HG03565 (cell line): ENCODE results near the gene CEP135.
A peak's percentile ranks its signal among the peaks of the same experiment; 100 is the strongest.
"Not testable (repeated sequence)": the region's sequence is repeated elsewhere in the genome, so short reads cannot be mapped to it uniquely, and the experiment has no call there.

Experiments
- ATAC-seq: cut with Tn5 transposase; IDR thresholded peaks from one replicate; pipeline ENCODE4 v1.9.1; 2021; ENCODE audit warnings: mild to moderate bottlenecking, moderate library complexity; ENCODE audit not compliant: unreplicated experiment

The CEP135 gene

DNA sequence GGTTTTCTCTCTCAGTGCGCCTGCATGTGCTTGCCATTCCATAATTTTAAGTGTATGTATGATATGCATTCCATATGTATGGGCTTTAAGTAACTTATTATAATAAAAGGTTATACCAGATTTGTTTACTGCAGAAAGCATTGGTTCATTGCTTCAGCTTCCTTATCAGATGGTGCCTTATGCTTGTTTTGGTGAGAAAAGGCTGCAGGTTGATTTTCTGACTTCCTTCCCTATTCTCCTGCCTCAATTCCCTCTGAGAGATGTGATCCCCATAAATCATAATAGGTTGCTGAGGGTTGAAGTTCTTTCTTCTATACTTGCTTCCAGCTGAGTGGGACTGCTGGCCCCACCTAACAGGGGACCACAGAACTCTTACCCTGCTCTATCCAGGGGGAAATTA lies 10.3 kb upstream of the CEP135 start:
- no peak for ATAC-seq

DNA sequence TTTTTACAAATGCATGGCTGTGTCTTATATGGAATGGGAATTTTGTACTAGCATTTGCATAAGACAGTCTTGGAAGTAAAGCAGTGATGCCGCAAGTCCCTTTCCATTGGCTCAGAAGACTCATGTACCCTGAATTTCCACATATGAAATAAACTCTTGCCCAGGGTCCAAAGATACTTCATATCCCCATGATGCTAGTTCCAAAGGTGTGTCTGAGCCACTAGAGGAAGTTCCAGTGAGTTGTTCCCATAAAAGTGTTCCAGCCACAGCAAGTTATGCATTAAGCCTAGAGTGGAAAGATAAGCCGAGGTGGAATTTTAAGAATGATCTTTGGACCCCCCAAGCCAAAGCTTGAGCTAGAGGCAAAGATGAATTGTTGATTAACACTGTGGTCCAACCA lies 9.3 kb upstream of the CEP135 start:
- no peak for ATAC-seq

DNA sequence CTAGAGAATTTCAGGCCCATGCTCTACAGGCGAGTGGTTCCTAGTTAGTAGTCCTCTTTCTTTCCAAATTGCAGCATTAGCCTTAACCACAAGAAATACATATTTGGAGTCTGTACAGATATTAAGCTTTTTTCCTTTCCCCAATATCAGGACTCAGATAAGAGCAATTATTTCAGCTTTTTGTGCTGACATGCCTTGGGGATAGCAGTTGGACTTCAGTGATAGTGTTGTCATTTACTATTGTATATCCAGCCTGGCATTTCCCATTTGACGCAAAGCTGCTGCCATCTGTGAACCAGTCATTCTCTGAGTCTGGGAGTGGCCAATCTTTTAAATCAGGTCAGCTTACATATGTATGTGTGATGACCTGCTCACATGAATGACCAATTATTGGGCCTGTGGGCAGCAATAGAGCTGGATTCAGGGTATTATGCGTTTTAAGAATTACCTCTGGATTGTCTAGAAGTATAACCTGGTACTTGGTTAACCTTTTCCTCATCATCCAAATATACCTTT lies 6.8 kb upstream of the CEP135 start:
- ATAC-seq = no peak

DNA sequence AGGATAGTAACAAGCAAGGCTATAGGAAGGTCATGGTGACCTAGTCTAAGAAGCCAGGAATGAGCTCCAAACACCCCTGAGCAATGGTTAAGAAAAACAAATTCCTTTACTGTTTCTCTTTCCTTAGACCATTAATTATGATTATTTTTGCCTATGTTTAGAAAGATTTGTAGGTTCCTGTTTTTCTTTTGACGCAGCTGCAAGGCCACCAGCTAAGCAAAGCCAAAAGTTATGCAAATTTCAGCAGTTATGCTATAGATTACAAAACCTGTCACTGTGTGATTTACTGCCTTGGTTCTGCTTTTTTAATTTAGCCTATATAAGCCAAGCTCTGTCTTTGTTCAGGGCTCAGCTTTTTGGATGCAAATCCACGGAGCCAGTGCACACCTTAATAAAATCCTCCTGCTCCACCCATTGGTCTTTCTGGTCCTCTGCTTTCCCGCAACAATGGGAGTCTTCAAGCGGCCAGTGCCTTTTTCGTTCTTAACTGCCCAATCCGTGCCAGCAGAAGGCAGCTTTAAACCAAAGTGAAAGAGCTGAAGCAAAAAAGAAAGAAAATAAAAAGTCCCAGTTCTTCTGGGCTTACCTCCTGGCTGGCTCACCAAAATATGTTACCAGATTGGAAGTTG lies 1.4 kb upstream of the CEP135 start:
- peak; percentile 33 for ATAC-seq

DNA sequence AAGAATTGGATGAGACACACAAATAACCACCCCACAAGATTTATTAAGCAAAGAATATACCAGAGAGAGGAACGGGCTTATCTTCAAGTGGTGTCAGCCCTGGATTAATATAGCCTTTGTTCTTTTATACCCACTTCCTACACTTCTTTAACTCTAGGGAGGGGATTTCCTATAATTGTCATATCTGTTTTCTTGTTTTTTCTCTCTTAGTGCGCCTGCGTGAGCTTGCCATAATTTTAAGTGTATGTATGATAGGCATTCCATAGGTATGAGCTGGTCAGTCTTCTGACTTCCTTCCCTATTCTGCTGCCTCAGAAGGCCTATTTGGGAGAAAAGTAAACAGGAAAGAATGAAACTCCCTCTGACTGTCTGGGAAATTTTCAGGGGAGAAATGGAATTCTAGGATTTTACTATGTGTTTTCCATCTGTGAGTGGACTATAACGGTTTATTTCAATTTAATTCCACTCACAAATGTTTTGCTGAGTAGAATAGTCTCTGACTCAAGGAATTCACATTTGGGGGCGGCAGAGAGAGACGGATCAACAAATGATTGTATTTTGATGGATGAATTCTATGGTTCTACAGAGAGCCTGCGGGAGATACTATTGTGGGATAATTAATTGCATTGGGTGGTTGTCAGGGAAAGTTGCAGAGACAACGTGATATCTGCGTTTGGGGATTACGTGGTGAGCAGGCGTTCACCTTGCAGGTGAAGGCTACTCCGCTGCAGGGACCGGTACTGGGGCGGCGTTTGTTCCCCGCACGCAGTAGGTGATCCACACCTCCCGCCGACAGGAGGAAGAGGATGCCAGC lies 626 bp upstream of the CEP135 start:
- no peak for ATAC-seq

DNA sequence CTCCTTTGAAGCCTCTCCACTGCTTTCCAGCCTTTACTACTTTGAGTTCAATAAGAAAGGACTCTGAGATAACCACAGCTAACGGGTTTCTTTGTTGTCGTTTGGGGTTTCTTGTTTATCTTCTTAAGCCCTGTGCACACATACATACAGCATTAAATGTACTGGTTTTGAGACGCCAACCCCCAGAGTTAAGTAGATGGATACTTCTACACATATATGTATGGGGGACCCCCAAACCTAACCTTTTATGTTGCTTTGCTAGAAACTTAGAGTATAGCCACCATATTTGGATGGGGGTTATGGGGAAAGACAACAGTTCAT lies 697 bp downstream of the CEP135 start:
- ATAC-seq = no peak

DNA sequence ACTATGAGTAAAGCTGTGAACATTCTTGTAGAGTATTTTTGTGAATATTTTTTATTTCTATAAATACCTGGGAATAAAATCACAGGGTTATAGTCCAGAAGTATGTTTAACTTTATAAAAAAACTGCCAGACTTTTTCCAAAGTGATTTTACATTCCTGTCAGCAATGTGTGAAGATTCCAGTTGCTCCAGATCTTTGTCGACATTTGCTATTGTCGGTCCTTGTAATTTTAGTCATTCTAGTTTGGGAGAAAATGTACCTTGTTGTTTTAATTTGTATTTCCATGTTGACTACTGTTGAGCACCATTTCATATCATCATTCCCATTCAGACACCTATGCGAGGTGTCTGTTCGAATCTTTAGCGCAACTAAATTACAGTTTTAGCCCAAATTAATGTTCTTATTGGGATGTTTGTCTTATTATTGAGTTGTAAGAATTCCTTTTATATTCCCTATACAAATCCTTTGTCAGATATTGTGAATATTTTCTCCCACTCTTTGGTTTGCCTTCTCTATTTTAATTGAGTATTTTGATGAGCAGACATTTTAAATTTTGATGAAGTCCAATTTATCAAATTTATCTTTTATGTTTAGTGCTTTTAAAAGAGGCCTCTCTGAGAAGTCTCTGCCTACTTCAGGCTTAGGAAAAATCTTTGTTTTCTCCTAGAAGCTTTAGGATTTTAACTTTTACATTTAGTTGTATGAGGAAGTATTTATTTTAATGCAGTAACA lies 2.6 kb downstream of the CEP135 start:
- ATAC-seq = no peak

DNA sequence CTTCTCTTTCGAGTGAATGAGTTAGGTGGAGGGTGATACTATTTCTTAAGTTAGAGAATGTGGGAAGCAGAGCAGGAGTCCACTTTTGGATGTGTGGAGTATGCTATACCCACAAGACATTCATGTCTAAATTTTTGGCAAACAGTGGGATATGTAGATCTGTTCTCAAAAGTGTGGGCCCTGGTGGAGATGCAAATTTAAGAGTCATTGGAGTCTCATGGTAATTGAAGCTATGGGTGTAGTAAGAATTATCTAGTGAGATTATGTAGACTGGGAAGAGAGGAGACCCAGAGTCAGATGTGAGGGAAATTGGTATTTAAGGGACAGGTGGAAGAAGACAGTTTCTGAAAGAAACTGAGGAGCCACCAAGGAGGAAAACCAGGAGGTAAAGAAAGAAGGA lies 7.0 kb downstream of the CEP135 start:
- no peak for ATAC-seq

DNA sequence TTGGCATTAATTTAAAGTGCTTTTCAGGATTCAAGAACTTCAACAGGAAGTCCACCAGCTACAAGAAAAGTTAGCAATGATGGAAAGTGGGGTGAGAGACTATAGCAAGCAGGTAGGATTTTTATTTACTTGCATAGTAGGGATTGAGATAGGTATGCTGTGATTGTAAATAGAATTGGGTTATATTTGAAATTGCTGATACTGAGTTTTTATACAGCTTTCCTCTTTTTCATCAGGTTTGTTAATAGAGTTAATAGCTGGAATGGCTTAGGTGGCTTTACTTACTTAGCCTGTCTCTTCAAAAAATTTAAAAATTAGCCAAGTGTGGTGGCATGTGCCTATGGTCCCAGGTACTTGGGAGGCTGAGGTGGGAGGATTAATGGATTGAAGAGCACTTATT lies 10.9 kb downstream of the CEP135 start:
- ATAC-seq = no peak

DNA sequence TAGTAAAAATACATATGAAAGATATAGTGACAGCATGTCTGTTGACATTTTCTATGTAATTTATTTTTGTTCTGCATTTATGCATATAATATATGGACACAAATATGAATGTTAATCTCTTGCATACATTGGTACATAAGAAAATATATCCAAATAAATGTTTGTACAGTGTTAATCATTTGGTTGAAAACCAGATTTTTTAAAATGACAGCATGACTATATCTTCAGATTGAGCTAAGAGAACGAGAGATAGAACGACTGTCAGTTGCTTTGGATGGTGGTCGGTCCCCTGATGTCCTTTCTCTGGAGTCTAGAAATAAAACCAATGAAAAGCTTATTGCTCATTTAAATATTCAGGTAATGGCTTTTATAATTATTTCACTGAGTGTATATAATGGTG lies 15.3 kb downstream of the CEP135 start:
- no peak for ATAC-seq

DNA sequence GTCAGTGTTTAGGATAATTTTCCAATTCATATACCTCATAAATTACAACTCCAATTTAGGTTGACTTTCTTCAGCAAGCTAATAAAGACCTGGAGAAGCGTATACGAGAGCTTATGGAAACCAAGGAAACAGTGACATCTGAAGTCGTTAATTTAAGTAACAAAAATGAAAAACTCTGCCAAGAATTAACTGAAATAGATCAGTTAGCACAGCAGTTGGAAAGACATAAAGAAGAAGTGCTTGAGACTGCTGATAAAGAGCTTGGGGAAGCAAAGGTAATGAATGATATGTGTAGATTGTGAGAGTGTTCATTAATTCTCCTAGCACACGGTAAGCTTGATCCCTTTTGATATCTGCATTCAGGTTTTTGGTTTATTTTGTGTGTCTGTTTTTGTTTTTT lies 16.8 kb downstream of the CEP135 start:
- ATAC-seq = no peak

DNA sequence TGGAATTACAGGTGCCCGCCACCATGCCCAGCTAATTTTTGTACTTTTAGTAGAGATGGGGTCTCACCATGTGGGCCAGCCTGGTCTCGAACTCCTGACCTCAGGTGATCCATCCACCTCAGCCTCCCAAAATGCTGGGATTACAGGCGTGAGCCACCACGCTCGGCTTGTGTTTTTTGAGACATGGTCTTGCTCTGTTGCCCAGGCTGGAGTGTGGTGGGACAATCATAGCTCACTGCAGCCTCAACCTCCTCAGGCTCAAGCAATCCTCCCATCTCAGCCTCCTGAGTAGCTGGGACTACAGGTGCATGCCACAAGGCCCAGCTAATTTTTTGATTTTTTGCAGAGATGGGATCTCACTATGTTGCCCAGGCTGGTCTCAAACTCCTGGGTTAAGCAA lies 17.6 kb downstream of the CEP135 start:
- not testable (repeated sequence) for ATAC-seq

DNA sequence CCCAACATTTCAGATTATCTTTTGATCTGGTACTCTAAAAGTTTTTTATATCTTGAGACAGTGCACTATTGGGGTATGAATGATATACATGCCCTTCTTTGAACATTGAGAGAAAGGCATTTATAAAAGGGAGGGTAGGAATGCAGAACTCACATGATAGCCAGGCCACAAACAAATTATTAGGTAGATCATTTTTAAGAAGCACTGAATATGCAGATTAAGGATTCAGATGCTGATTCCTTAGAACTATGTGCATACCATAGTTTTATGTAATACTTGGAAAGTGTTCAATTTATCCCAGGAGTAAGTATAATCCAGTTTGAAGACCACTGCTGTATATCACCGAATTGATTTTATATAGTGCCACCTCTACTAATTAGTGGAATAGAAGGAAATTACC lies 18.6 kb downstream of the CEP135 start:
- ATAC-seq = no peak

DNA sequence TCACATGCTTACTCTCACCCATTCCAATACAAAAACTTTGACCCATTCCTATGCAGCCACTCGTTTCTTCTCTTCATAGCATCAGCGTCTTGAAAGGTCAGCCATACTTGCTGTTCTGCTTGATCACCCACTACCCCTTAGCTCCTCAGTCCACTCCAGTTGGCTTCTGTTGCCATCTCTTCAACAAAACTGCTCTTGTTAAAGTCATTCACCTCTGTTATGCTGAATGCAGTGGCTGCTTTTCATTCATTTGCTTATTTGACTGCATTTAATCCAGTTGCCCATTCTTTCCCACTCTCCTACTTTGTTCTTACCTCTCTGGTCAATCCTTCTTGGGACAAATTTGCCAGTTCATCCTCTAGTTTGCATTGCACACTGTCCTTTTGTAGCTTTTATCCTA lies 24.9 kb downstream of the CEP135 start:
- no peak for ATAC-seq

DNA sequence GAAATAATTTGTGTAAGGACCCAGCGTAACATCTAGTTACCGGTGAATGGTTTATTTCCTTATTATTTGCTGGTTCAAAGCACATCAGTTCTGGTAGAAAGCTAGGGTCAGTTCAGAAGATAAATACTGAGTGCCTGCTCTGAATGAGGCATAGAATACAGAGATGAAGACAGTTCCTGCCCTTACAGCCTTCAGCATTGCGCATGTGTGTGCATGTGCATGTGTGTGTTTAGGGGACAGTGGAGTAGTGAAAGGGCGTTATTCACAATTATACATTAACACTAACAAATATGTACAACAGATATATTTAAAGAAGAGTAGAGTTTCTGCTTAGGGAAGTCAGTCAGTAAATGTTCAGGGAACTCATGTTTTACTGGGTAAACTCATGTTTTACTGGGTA lies 29.1 kb downstream of the CEP135 start:
- ATAC-seq = no peak

DNA sequence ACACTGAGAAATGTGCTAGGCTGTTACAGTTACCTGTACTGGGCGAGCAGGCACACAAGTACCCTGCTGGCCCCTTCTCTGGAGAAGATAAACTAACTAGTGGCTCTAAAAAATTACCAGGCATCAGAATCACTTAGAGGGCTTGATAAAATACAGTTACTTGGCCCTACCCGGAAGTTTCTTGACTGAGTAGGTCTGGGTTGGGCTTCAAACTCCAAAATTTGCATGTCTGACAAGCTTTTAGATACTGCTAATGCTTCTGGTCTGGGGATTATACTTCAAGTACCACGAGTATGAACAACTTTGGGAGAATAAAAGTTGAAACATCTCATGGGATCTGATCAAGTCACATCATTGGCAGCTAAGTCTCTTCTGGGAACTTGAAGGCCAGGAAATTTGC lies 30.8 kb downstream of the CEP135 start:
- no peak for ATAC-seq

DNA sequence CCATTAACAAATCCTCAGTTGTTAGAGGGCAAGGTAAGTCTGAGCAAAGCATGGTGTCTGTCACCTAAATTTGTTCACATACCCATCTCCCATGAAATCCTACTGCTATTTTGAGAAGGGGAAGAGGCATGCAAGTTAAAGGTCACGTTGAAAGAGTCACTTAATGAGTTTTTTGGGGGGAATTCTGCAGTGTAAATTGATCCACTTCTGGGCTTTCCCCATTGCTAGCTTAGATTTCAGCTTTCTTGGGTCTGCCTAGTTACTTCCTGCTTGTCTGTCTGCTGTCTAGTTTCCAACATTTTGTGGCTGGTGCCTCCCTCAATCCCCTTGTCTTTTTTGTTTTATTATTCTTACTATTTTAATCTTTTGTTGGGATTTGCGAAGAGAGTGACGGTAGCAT lies 32.0 kb downstream of the CEP135 start:
- ATAC-seq = peak; percentile 49

DNA sequence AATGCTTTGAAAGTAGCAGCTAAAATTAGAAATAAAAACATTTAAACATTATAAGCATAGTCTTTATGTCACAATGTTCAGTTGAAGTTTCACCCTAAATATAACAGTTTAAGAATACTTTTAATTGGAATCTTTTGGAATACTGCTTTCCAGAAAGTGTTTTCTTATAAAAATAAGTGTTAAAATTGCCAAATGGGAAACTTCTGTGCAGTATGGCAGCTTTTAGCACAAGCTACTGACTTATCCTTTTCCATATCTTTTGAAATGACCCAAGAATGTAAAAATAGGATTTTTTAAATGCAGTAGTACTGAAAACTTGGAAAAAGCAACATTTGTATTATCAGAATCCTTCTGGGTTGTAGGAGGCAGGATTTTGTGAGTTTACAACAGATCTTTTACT lies 34.2 kb downstream of the CEP135 start:
- no peak for ATAC-seq

DNA sequence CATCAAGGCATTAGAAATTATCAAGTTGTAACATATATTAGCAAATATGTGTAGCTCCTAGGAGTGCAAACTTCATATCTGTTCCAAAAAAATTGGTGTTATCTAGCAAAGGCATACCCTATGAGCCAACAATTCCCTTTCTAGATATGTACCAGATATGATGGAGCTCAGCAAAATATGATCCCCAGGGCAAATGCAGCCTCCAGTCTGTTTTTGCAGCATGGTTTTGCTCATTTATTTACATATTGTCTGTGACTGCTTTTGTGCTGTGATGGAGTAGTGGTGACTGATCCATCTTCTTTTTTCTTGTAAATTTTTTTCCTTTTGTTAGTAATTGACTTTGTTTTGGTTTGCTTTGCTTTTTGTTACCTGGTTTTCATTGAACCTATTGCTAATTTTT lies 41.0 kb downstream of the CEP135 start:
- ATAC-seq = no peak

DNA sequence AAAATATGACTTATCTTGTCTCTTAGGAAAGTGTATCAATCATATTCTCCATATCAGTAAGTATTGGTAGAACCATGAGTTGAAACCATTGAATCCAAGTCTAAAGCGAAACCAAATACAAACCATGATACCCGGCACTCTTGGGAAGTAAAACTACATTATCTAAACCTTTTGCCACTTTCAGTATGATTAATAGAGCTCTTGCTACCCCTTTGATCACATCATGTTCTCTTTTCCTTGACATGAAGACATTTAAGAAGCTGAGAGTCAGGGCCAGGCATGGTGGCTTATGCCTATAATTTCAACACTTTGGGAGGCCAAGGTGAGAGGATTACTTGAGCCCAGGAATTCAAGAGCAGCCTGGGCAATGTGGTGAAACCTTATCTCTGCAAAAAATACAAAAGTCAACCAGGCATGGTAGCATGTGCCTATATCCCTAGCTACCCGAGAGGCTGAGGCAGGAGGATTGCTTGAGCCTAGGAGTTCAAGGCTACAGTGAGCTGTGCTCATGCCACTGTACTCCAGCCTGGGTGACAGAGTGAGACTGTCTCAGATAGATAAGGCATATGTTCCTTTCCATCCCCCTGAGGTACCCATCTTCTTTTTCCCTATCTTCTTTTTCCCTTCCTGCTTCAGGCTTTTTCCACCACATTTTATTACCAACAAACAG lies 45.4 kb downstream of the CEP135 start:
- ATAC-seq = peak; percentile 83

DNA sequence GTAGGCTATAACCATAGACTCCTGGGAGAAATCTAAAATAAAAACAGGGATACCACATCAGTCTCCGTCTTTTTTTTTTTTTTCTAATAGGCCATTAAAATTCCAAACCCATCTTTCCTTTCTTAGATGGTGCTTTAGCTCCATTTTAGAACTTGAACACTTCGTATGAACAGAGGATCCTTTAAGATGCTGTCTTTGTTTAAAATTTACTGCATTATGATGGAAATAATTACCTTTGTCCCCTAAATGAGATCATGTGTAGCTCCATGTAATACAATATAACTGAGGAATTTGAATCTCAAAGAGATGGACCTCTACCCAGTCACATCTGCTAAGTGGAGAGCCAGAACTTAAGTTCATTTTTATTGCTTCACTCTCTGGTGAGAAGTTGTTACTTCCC lies 47.9 kb downstream of the CEP135 start:
- no peak for ATAC-seq
